HepG2 (cell line): ENCODE data around the gene SSMEM1. TPM values are rescaled to one million over a fixed set of nuclear protein-coding genes. Genes with fewer than 3 reads are reported as not detected.

Experiments
- ATAC-seq: fragments of 200-7000 bp; cut with Tn5 transposase; 3 replicates; pipeline ENCODE4 v1.9.1; 2020; ENCODE audit warnings: mild to moderate bottlenecking, moderate library complexity
- BruUV-seq: library from RNA; stranded (reverse); fragments of 400-500 nt; replicated peaks from 2 replicates; lab custom pipeline; 2021; lab: Mats Ljungman, UMichigan
- CTCF ChIA-PET: fragments of 300-600 bp; formaldehyde crosslinking; extraction: SDS; loops from one replicate; lab custom pipeline; 2021; ENCODE audit warnings: low total read pairs, inconsistent platforms, low intra/inter-chr PET ratio; lab: Yijun Ruan, JAX
- POLR2A ChIA-PET: fragments of 350-600 bp; sonication (Branson Sonifier 250); formaldehyde crosslinking; loops from one replicate; lab custom pipeline; 2020; ENCODE audit warnings: antibody characterized with exemption, inconsistent platforms; lab: Yijun Ruan, JAX
- DNase-seq: peaks from one replicate; pipeline ENCODE4 v3.0.0-alpha.2; 2015; ENCODE audit warnings: low spot score
- FAIRE-seq: peaks from 3 replicates; lab custom pipeline; 2011; peaks lifted over from hg19 to GRCh38; lab: Jason Lieb, UNC
- H2AFZ ChIP-seq: one replicate; pipeline ENCODE4 v1.6.1; 2011; ENCODE audit warnings: low read length, inconsistent platforms
- H3K27ac ChIP-seq: fragments of 300-600 bp; 3 replicates; pipeline ENCODE4 v1.8.0; 2011; ENCODE audit warnings: mixed run types, mild to moderate bottlenecking, mixed read lengths, low read length, inconsistent platforms; ENCODE audit not compliant: insufficient read depth; ENCODE audit errors: extremely low read length
- H3K27me3 ChIP-seq, 2 experiments: fragments of 200-600 bp in 1 of 2; 2 replicates in 1 of 2; 3 replicates in 1 of 2; pipeline versions ENCODE4 v1.6.0 to v1.8.0; 2011; ENCODE audit warnings: low read length in 2 of 2, mild to moderate bottlenecking in 2 of 2, moderate library complexity in 2 of 2, inconsistent platforms in 1 of 2; ENCODE audit not compliant: insufficient read depth in 2 of 2, control insufficient read depth in 1 of 2
- H3K36me3 ChIP-seq, 2 experiments: fragments of 200-600 bp in 1 of 2; replicated peaks in 1 of 2; 2 replicates in 1 of 2; 3 replicates in 1 of 2; pipeline versions ENCODE4 v1.5.1 to v1.8.0; 2011; ENCODE audit warnings: low read length in 2 of 2, inconsistent platforms in 1 of 2; ENCODE audit not compliant: insufficient read depth in 2 of 2, control insufficient read depth in 1 of 2
- H3K4me1 ChIP-seq: 2 replicates; pipeline ENCODE4 v1.5.1; 2012; ENCODE audit warnings: low read length, inconsistent platforms; ENCODE audit not compliant: insufficient read depth
- H3K4me2 ChIP-seq: 2 replicates; pipeline ENCODE4 v1.6.0; 2011; ENCODE audit warnings: low read depth, low read length, inconsistent platforms
- H3K4me3 ChIP-seq, 3 experiments: fragments of 200-600 bp in 1 of 3; sonication (generic), shearing (Covaris generic) in 1 of 3; replicated peaks in 1 of 3; 2 replicates each; pipeline ENCODE4 v1.5.1; 2011 to 2016; ENCODE audit warnings: low read length in 3 of 3, inconsistent platforms in 2 of 3, low read depth in 2 of 3, mild to moderate bottlenecking in 2 of 3, control low read depth in 1 of 3, mixed read lengths in 1 of 3; ENCODE audit not compliant: insufficient read depth in 1 of 3
- H3K79me2 ChIP-seq: one replicate; pipeline ENCODE4 v1.6.1; 2011; ENCODE audit warnings: low read length, inconsistent platforms; ENCODE audit not compliant: insufficient read depth
- H3K9ac ChIP-seq: 2 replicates; pipeline ENCODE4 v1.6.0; 2011; ENCODE audit warnings: mild to moderate bottlenecking, low read depth, low read length, inconsistent platforms; ENCODE audit not compliant: insufficient read depth
- H3K9me3 ChIP-seq: 2 replicates; pipeline ENCODE4 v1.5.1; 2012; ENCODE audit warnings: mild to moderate bottlenecking, low read length
- H4K20me1 ChIP-seq: 2 replicates; pipeline ENCODE4 v1.6.0; 2011; ENCODE audit warnings: inconsistent platforms, mild to moderate bottlenecking, low read length, moderate library complexity; ENCODE audit not compliant: insufficient read depth
- EEA1 ChIP-seq: sonication (generic); formaldehyde crosslinking; IDR thresholded peaks from 2 replicates; pipeline ENCODE4 v1.5.1; 2020; ENCODE audit warnings: mild to moderate bottlenecking, missing genetic modification reagents, borderline replicate concordance
- KDM3A ChIP-seq: IDR thresholded peaks from 2 replicates; pipeline ENCODE4 v1.6.1; 2018; ENCODE audit warnings: low read depth, missing compliant biosample characterization
- KLF9 ChIP-seq: IDR thresholded peaks from 2 replicates; pipeline ENCODE4 v1.6.1; 2016; ENCODE audit warnings: low read depth
- NFKB2 ChIP-seq: sonication (generic); formaldehyde crosslinking; IDR thresholded peaks from 2 replicates; pipeline ENCODE4 v1.4.0; 2020; ENCODE audit warnings: missing genetic modification reagents, borderline replicate concordance
- RBM39 ChIP-seq: fragments of 200-400 bp; formaldehyde crosslinking; IDR thresholded peaks from one replicate; pipeline ENCODE4 v1.6.1; 2018; ENCODE audit warnings: antibody characterized with exemption, mild to moderate bottlenecking, low read depth, low read length; ENCODE audit not compliant: poor library complexity, severe bottlenecking
- U2AF2 ChIP-seq: fragments of 200-400 bp; formaldehyde crosslinking; IDR thresholded peaks from 2 replicates; pipeline ENCODE4 v1.6.1; 2017; ENCODE audit warnings: low read depth, mild to moderate bottlenecking, low read length
- ZFP36L2 ChIP-seq: sonication (generic); formaldehyde crosslinking; IDR thresholded peaks from 2 replicates; pipeline ENCODE4 v1.4.0; 2020; ENCODE audit warnings: missing genetic modification reagents
- ZNF292 ChIP-seq: sonication (generic); formaldehyde crosslinking; IDR thresholded peaks from 2 replicates; pipeline ENCODE4 v1.8.1; 2022; ENCODE audit warnings: mild to moderate bottlenecking, low read depth, missing genetic modification reagents, borderline replicate concordance
- ZNF550 ChIP-seq: sonication (generic); formaldehyde crosslinking; IDR thresholded peaks from 2 replicates; pipeline ENCODE4 v1.4.0; 2020; ENCODE audit warnings: mild to moderate bottlenecking, missing genetic modification reagents, borderline replicate concordance
- ZNF792 ChIP-seq: IDR thresholded peaks from 2 replicates; pipeline ENCODE4 v1.6.1; 2016
- WGBS: methylation state at CpG from one replicate; pipeline ENCODE4 v1.1.6; 2017; ENCODE audit warnings: low lambda C conversion rate; 5-methylcytosine and 5-hydroxymethylcytosine counted together
- in situ Hi-C: cut with HindIII; loops from 2 replicates; pipeline ENCODE4 v1.10.0; 2017; ENCODE audit warnings: low pct_unique_long_range_greater_than_20kb; ENCODE audit not compliant: extremely low pct_ligation_motif_present
- intact Hi-C: fragments of 100-400 bp; cut with micrococcal nuclease; formaldehyde crosslinking; loops from one replicate; pipeline ENCODE4 v1.10.0; 2022; ENCODE audit not compliant: unreplicated experiment
- polyA plus RNA-seq, 8 experiments: library from polyadenylated mRNA; depleted of rRNA in 3 of 8; stranded (reverse) in 7 of 8; unstranded in 1 of 8; fragments of >200 nt; fragmentation: Illumina TruSeq in 4 of 8; extraction: Trizol in 4 of 8; gene quantifications; 2 replicates each; pipeline versions ENCODE4 v1.2.1 to v1.2.3, GENCODE V29; 2011 to 2016; ENCODE audit warnings: low read depth in 4 of 8, missing spikeins in 1 of 8, mixed read lengths in 1 of 8; ENCODE audit not compliant: insufficient read depth in 1 of 8
- total RNA-seq, 5 experiments: library from RNA; depleted of rRNA; stranded (reverse); fragments of >200 nt; fragmentation: Illumina TruSeq; extraction: Trizol; gene quantifications; 2 replicates each; pipeline ENCODE4 v1.2.3, GENCODE V29; 2016; ENCODE audit warnings: low read depth in 1 of 5
- TF ChIP-seq, protein P1 (sequence below): sonication (generic); formaldehyde crosslinking; IDR thresholded peaks from 2 replicates; pipeline ENCODE4 v1.5.0; 2020; ENCODE audit warnings: missing genetic modification reagents
- TF ChIP-seq, protein P2 (sequence below): sonication (generic); formaldehyde crosslinking; IDR thresholded peaks from 2 replicates; pipeline ENCODE4 v1.4.0; 2020; ENCODE audit warnings: mild to moderate bottlenecking, missing genetic modification reagents, borderline replicate concordance
- TF ChIP-seq, protein P3 (sequence below): sonication (generic); formaldehyde crosslinking; IDR thresholded peaks from 2 replicates; pipeline ENCODE4 v1.4.0; 2020; ENCODE audit warnings: mild to moderate bottlenecking, missing genetic modification reagents
- TF ChIP-seq, protein P4 (sequence below): fragments of 450-650 bp; IDR thresholded peaks from 2 replicates; pipeline ENCODE4 v1.6.1; 2017

Gene SSMEM1
- total and polyA plus RNA-seq, 2 of the 13 experiments (the other 11 are each of a cell fraction or from before 2014, with no cell fraction given), result not detected

DNA sequence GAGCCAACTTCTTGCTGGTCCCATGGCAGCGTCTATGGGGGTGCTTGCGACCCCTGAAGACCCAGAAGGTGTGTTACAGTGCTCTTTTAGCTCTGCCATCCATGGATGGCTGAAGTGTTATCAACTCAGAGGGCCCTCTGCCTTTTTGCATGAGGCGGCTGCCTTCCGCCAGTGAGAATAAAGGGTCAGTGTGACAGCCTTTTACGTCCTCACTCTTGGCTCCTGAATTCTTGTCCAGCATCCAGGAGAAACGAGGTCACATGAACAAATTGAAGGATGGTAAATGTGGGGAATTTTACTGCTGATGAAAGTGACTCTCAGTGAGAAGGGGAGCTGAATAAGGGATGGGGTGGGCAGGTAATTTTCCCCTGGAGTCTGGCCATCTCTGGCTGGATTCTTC, 24.1 kb downstream of the SSMEM1 start:
- H3K4me3 ChIP-seq, result no peak overlapping the region
- ChIA-PET CTCF (no interaction called here), POLR2A (no interaction called here)
- 31% methylated on average over 3 of the region's 6 CpGs for WGBS
- no peak overlapping the region for H3K4me2 ChIP-seq
- no peaks in the 10 kb centered on the region for H3K27me3 ChIP-seq
- no peaks in the 10 kb centered on the region for H3K36me3 ChIP-seq
- H4K20me1 ChIP-seq, result no peaks in the 10 kb centered on the region
- H3K9me3 ChIP-seq, result 0 out of 2 replicates have a peak, but pooled peaks cover under 1% of the 10 kb centered on the region
- DNase-seq (no peak), ATAC-seq (no peak), FAIRE-seq (no peak)
- no peak overlapping the region for H3K27ac ChIP-seq
- no peak for TF ChIP-seq U2AF2
- TF ChIP-seq, protein P1, sequence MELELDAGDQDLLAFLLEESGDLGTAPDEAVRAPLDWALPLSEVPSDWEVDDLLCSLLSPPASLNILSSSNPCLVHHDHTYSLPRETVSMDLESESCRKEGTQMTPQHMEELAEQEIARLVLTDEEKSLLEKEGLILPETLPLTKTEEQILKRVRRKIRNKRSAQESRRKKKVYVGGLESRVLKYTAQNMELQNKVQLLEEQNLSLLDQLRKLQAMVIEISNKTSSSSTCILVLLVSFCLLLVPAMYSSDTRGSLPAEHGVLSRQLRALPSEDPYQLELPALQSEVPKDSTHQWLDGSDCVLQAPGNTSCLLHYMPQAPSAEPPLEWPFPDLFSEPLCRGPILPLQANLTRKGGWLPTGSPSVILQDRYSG (CRISPR knock-in tag), result no peak
- no peak for TF ChIP-seq ZNF292 (CRISPR knock-in tag)
- TF ChIP-seq KDM3A, result no peak
- TF ChIP-seq, protein P2, sequence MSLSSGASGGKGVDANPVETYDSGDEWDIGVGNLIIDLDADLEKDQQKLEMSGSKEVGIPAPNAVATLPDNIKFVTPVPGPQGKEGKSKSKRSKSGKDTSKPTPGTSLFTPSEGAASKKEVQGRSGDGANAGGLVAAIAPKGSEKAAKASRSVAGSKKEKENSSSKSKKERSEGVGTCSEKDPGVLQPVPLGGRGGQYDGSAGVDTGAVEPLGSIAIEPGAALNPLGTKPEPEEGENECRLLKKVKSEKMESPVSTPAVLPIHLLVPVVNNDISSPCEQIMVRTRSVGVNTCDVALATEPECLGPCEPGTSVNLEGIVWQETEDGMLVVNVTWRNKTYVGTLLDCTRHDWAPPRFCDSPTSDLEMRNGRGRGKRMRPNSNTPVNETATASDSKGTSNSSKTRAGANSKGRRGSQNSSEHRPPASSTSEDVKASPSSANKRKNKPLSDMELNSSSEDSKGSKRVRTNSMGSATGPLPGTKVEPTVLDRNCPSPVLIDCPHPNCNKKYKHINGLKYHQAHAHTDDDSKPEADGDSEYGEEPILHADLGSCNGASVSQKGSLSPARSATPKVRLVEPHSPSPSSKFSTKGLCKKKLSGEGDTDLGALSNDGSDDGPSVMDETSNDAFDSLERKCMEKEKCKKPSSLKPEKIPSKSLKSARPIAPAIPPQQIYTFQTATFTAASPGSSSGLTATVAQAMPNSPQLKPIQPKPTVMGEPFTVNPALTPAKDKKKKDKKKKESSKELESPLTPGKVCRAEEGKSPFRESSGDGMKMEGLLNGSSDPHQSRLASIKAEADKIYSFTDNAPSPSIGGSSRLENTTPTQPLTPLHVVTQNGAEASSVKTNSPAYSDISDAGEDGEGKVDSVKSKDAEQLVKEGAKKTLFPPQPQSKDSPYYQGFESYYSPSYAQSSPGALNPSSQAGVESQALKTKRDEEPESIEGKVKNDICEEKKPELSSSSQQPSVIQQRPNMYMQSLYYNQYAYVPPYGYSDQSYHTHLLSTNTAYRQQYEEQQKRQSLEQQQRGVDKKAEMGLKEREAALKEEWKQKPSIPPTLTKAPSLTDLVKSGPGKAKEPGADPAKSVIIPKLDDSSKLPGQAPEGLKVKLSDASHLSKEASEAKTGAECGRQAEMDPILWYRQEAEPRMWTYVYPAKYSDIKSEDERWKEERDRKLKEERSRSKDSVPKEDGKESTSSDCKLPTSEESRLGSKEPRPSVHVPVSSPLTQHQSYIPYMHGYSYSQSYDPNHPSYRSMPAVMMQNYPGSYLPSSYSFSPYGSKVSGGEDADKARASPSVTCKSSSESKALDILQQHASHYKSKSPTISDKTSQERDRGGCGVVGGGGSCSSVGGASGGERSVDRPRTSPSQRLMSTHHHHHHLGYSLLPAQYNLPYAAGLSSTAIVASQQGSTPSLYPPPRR (CRISPR knock-in tag), result no peak
- no peak for TF ChIP-seq EEA1 (CRISPR knock-in tag)
- TF ChIP-seq, protein P3, sequence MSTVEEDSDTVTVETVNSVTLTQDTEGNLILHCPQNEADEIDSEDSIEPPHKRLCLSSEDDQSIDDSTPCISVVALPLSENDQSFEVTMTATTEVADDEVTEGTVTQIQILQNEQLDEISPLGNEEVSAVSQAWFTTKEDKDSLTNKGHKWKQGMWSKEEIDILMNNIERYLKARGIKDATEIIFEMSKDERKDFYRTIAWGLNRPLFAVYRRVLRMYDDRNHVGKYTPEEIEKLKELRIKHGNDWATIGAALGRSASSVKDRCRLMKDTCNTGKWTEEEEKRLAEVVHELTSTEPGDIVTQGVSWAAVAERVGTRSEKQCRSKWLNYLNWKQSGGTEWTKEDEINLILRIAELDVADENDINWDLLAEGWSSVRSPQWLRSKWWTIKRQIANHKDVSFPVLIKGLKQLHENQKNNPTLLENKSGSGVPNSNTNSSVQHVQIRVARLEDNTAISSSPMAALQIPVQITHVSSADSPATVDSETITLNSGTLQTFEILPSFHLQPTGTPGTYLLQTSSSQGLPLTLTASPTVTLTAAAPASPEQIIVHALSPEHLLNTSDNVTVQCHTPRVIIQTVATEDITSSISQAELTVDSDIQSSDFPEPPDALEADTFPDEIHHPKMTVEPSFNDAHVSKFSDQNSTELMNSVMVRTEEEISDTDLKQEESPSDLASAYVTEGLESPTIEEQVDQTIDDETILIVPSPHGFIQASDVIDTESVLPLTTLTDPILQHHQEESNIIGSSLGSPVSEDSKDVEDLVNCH (CRISPR knock-in tag), result no peak
- TF ChIP-seq NFKB2 (CRISPR knock-in tag), result no peak
- TF ChIP-seq RBM39, result no peak
- TF ChIP-seq KLF9 (CRISPR knock-in tag), result no peak
- TF ChIP-seq, protein P4, sequence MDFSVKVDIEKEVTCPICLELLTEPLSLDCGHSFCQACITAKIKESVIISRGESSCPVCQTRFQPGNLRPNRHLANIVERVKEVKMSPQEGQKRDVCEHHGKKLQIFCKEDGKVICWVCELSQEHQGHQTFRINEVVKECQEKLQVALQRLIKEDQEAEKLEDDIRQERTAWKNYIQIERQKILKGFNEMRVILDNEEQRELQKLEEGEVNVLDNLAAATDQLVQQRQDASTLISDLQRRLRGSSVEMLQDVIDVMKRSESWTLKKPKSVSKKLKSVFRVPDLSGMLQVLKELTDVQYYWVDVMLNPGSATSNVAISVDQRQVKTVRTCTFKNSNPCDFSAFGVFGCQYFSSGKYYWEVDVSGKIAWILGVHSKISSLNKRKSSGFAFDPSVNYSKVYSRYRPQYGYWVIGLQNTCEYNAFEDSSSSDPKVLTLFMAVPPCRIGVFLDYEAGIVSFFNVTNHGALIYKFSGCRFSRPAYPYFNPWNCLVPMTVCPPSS, result no peak
- no peak for TF ChIP-seq ZFP36L2 (CRISPR knock-in tag)
- TF ChIP-seq ZNF550 (CRISPR knock-in tag), result no peak
- no peak for TF ChIP-seq ZNF792 (CRISPR knock-in tag)
- no peak overlapping the region for H3K9ac ChIP-seq
- intact Hi-C loops (no loop called here), in situ Hi-C loops (no loop called here)
- H2AFZ ChIP-seq, result no peak overlapping the region
- no peaks in the 10 kb centered on the region for H3K79me2 ChIP-seq
- BruUV-seq, result no TSS peak
- H3K4me1 ChIP-seq, result peaks cover 56% of the 10 kb centered on the region
